IMR-90 (cell line): ENCODE data around the gene FGF2. TPM values are rescaled to one million over a fixed set of nuclear protein-coding genes. Genes with fewer than 3 reads are reported as not detected.
"Not testable (repeated sequence)": the region's sequence is repeated elsewhere in the genome, so short reads cannot be mapped to it uniquely, and the experiment has no call there.

ENCODE experiments used
- ATAC-seq: fragments of 200-7000 bp; cut with Tn5 transposase; 2 replicates; pipeline ENCODE4 v1.9.1; 2020; ENCODE audit warnings: low read depth, mild to moderate bottlenecking, moderate library complexity
- BruUV-seq: library from RNA; stranded (reverse); fragments of 400-500 nt; replicated peaks from 2 replicates; lab custom pipeline; 2021; lab: Mats Ljungman, UMichigan
- CTCF ChIA-PET: fragments of 300-600 bp; formaldehyde crosslinking; extraction: SDS; loops from one replicate; lab custom pipeline; 2021; ENCODE audit warnings: antibody characterized with exemption; lab: Yijun Ruan, JAX
- POLR2A ChIA-PET: fragments of 300-600 bp; sonication (Branson Sonifier 250); formaldehyde crosslinking; loops from one replicate; lab custom pipeline; 2022; ENCODE audit warnings: antibody characterized with exemption; ENCODE audit not compliant: unreplicated experiment; lab: Charles Lee
- DNase-seq: peaks from one replicate; pipeline ENCODE4 v3.0.0; 2013
- H2AFZ ChIP-seq: replicated peaks from 2 replicates; pipeline ENCODE3; 2013; ENCODE audit warnings: low read length, mild to moderate bottlenecking; ENCODE audit not compliant: poor library complexity
- H2AK5ac ChIP-seq: 2 replicates; pipeline ENCODE4 v1.6.1; 2013; ENCODE audit warnings: low read depth, low read length, inconsistent platforms
- H2AK9ac ChIP-seq: replicated peaks from 2 replicates; pipeline ENCODE3; 2013; ENCODE audit warnings: mild to moderate bottlenecking, low read depth, low read length, moderate library complexity; ENCODE audit not compliant: poor library complexity
- H2BK120ac ChIP-seq: 2 replicates; pipeline ENCODE4 v1.6.1; 2013; ENCODE audit warnings: low read depth, low read length, inconsistent platforms
- H2BK15ac ChIP-seq: 3 replicates; pipeline ENCODE4 v1.6.1; 2013; ENCODE audit warnings: low read depth, low read length, inconsistent platforms
- H2BK20ac ChIP-seq: 2 replicates; pipeline ENCODE4 v1.6.1; 2013; ENCODE audit warnings: low read depth, mild to moderate bottlenecking, inconsistent platforms, low read length, moderate library complexity
- H2BK5ac ChIP-seq: 2 replicates; pipeline ENCODE4 v1.6.1; 2013; ENCODE audit warnings: mild to moderate bottlenecking, low read depth, low read length, inconsistent platforms; ENCODE audit not compliant: poor library complexity, severe bottlenecking
- H3K14ac ChIP-seq: replicated peaks from 2 replicates; pipeline ENCODE4 v1.6.1; 2013; ENCODE audit warnings: low read depth, low read length, inconsistent platforms
- H3K18ac ChIP-seq: 2 replicates; pipeline ENCODE4 v1.6.1; 2013; ENCODE audit warnings: low read depth, low read length, control low read depth
- H3K23ac ChIP-seq: 2 replicates; pipeline ENCODE4 v1.6.1; 2013; ENCODE audit warnings: low read depth, low read length, inconsistent platforms
- H3K27ac ChIP-seq: 2 replicates; pipeline ENCODE4 v1.5.1; 2013; ENCODE audit warnings: mild to moderate bottlenecking, control low read depth, low read length; ENCODE audit not compliant: insufficient read depth
- H3K27me3 ChIP-seq: 2 replicates; pipeline ENCODE4 v1.6.1; 2013; ENCODE audit warnings: low read length; ENCODE audit not compliant: control insufficient read depth, insufficient read depth
- H3K36me3 ChIP-seq: 2 replicates; pipeline ENCODE4 v1.6.1; 2013; ENCODE audit warnings: low read length, mixed read lengths; ENCODE audit not compliant: control insufficient read depth, insufficient read depth
- H3K4ac ChIP-seq: 2 replicates; pipeline ENCODE4 v1.6.1; 2013; ENCODE audit warnings: low read depth, low read length, inconsistent platforms
- H3K4me1 ChIP-seq: 2 replicates; pipeline ENCODE4 v1.6.1; 2013; ENCODE audit warnings: low read length, mixed read lengths; ENCODE audit not compliant: control insufficient read depth, insufficient read depth
- H3K4me2 ChIP-seq: 2 replicates; pipeline ENCODE4 v1.6.1; 2013; ENCODE audit warnings: low read depth, mild to moderate bottlenecking, control low read depth, low read length, moderate library complexity
- H3K4me3 ChIP-seq: 2 replicates; pipeline ENCODE4 v1.5.1; 2013; ENCODE audit warnings: low read depth, mild to moderate bottlenecking, control low read depth, low read length, moderate library complexity; ENCODE audit not compliant: insufficient read depth
- H3K56ac ChIP-seq: 2 replicates; pipeline ENCODE4 v1.6.1; 2013; ENCODE audit warnings: low read length, inconsistent platforms; ENCODE audit not compliant: insufficient read depth; ENCODE audit errors: extremely low read depth
- H3K79me1 ChIP-seq, 2 experiments: 2 replicates each; pipeline ENCODE4 v1.6.1; 2013; ENCODE audit warnings: low read length in 2 of 2, inconsistent platforms in 1 of 2, low read depth in 1 of 2
- H3K9ac ChIP-seq: 2 replicates; pipeline ENCODE4 v1.6.1; 2013; ENCODE audit warnings: low read depth, low read length, control low read depth
- H3K9me1 ChIP-seq: 2 replicates; pipeline ENCODE4 v1.6.1; 2013; ENCODE audit warnings: low read length, inconsistent platforms; ENCODE audit not compliant: insufficient read depth
- H3K9me3 ChIP-seq: 2 replicates; pipeline ENCODE4 v1.6.1; 2013; ENCODE audit warnings: low read length; ENCODE audit not compliant: control insufficient read depth, insufficient read depth
- H4K20me1 ChIP-seq: 2 replicates; pipeline ENCODE4 v1.6.1; 2013; ENCODE audit warnings: low read length, inconsistent platforms; ENCODE audit not compliant: insufficient read depth
- H4K5ac ChIP-seq: 2 replicates; pipeline ENCODE4 v1.6.1; 2013; ENCODE audit warnings: mild to moderate bottlenecking, low read depth, low read length, control low read depth
- H4K8ac ChIP-seq, 2 experiments: 2 replicates each; pipeline ENCODE4 v1.6.1; 2013; ENCODE audit warnings: low read depth in 2 of 2, low read length in 2 of 2, control low read depth in 1 of 2, inconsistent platforms in 1 of 2
- H4K91ac ChIP-seq: 2 replicates; pipeline ENCODE4 v1.6.1; 2013; ENCODE audit warnings: low read depth, low read length, inconsistent platforms; ENCODE audit not compliant: insufficient read depth
- WGBS, 2 experiments: methylation state at CpG; one replicate each; pipeline versions ENCODE4 v1.1.5 to v1.1.7; 2013; ENCODE audit warnings: missing lambda C conversion rate in 2 of 2; ENCODE audit not compliant: insufficient read length in 1 of 2; ENCODE audit errors: extremely low coverage in 2 of 2; 5-methylcytosine and 5-hydroxymethylcytosine counted together
- dilution Hi-C: fragments of 300-500 bp; cut with HindIII; formaldehyde crosslinking; loops from one replicate; pipeline ENCODE4 v1.14.3; 2018; ENCODE audit warnings: low sequenced_read_pairs; ENCODE audit not compliant: unreplicated experiment
- in situ Hi-C: fragments of 300-500 bp; cut with MboI; formaldehyde crosslinking; loops from 3 replicates; pipeline ENCODE4 v1.14.3; 2019; ENCODE audit warnings: low sequenced_read_pairs, inconsistent platforms, mixed read lengths
- intact Hi-C: fragments of 100-400 bp; cut with micrococcal nuclease; formaldehyde crosslinking; loops from 2 replicates; pipeline ENCODE4 v1.10.0; 2022
- polyA plus RNA-seq, 3 experiments: library from polyadenylated mRNA; depleted of rRNA; stranded (reverse); fragments of >200 nt; gene quantifications; 2 replicates each; pipeline ENCODE4 v1.2.3, GENCODE V29; 2012; ENCODE audit warnings: low replicate concordance in 1 of 3
- total RNA-seq: library from RNA; depleted of rRNA; stranded (reverse); fragments of >200 nt; gene quantifications from 2 replicates; pipeline ENCODE4 v1.2.3, GENCODE V29; 2012

FGF2 gene
- total and polyA plus RNA-seq, 2 of the 4 experiments (the other 2 are of a cell fraction) = 12.9 to 27.1 TPM

- H3K27me3 ChIP-seq, in situ Hi-C loops, H3K4me2 ChIP-seq, H4K20me1 ChIP-seq, H2BK15ac ChIP-seq, H2AK9ac ChIP-seq, intact Hi-C loops, dilution Hi-C loops, H3K9me1 ChIP-seq, H4K91ac ChIP-seq, H3K4me1 ChIP-seq, BruUV-seq, H3K9me3 ChIP-seq, DNase-seq, H3K18ac ChIP-seq, POLR2A ChIA-PET, CTCF ChIA-PET, H3K4ac ChIP-seq, H3K14ac ChIP-seq, H3K4me3 ChIP-seq, H3K36me3 ChIP-seq, H2AK5ac ChIP-seq, H4K8ac ChIP-seq, H2AFZ ChIP-seq, H2BK20ac ChIP-seq, H3K9ac ChIP-seq, H3K27ac ChIP-seq, H3K56ac ChIP-seq, H3K79me1 ChIP-seq, H4K5ac ChIP-seq, ATAC-seq, H2BK120ac ChIP-seq, H3K23ac ChIP-seq, H2BK5ac ChIP-seq: not testable (repeated sequence)
- WGBS, 2 experiments = 100% methylated on average over 1 of the region's 3 CpGs; no CpG with 5 or more reads in 1 of the 2 experiments
Measured at GRCh38 chr4:122812823-122813222, 13.8 kb upstream of the FGF2 start.
